Liver (tissue), 9 donors: ENCODE results near the gene XKR8. TPM values are rescaled to one million over a fixed set of nuclear protein-coding genes. Genes with fewer than 3 reads are reported as not detected.

Experiments
- DNase-seq: peaks from one replicate; pipeline ENCODE4 v3.0.0-alpha.2; 2017; ENCODE audit warnings: low spot score
- H3K27ac ChIP-seq, 2 donors: one replicate each; pipeline ENCODE4 v1.7.0; 2013; ENCODE audit warnings: inconsistent platforms in 2 of 2, low read length in 2 of 2, control low read depth in 1 of 2, low read depth in 1 of 2, mild to moderate bottlenecking in 1 of 2
- H3K27me3 ChIP-seq, 4 donors: one replicate each; pipeline versions ENCODE4 v1.6.1 to v1.7.0; 2013; ENCODE audit warnings: low read length in 3 of 4, inconsistent platforms in 1 of 4, mild to moderate bottlenecking in 1 of 4, moderate library complexity in 1 of 4; ENCODE audit not compliant: control insufficient read depth in 4 of 4, insufficient read depth in 4 of 4
- H3K36me3 ChIP-seq, 4 donors: one replicate each; pipeline versions ENCODE4 v1.6.1 to v1.7.0; 2013; ENCODE audit warnings: low read length in 3 of 4, mild to moderate bottlenecking in 3 of 4, low read depth in 1 of 4, moderate library complexity in 1 of 4; ENCODE audit not compliant: control insufficient read depth in 4 of 4, insufficient read depth in 3 of 4
- H3K4me1 ChIP-seq, 4 donors: one replicate each; pipeline versions ENCODE4 v1.6.1 to v1.7.0; 2013; ENCODE audit warnings: low read length in 3 of 4, mild to moderate bottlenecking in 3 of 4, moderate library complexity in 1 of 4; ENCODE audit not compliant: control insufficient read depth in 4 of 4, insufficient read depth in 4 of 4
- H3K4me3 ChIP-seq, 3 donors: one replicate each; pipeline versions ENCODE4 v1.6.1 to v1.7.0; 2013; ENCODE audit warnings: low read length in 3 of 3, control low read depth in 1 of 3, low read depth in 1 of 3, mild to moderate bottlenecking in 1 of 3
- H3K9ac ChIP-seq, 2 donors: one replicate each; pipeline ENCODE4 v1.7.0; 2013; ENCODE audit warnings: low read length in 2 of 2, mild to moderate bottlenecking in 2 of 2, moderate library complexity in 2 of 2, control low read depth in 1 of 2, low read depth in 1 of 2
- H3K9me3 ChIP-seq, 4 donors: one replicate each; pipeline versions ENCODE4 v1.6.1 to v1.7.0; 2013; ENCODE audit warnings: low read length in 3 of 4; ENCODE audit not compliant: control insufficient read depth in 4 of 4
- CTCF ChIP-seq: fragments of 150-350 bp; IDR thresholded peaks from 2 replicates; pipeline ENCODE4 v1.5.1; 2017; ENCODE audit warnings: improper control_type of control experiment, low read depth, low read length; ENCODE audit not compliant: missing input control
- EGR1 ChIP-seq, 2 donors: IDR thresholded peaks; 2 replicates each; pipeline ENCODE4 v1.6.1; 2016 to 2018; ENCODE audit warnings: antibody characterized with exemption in 2 of 2, low read depth in 2 of 2
- FOXA2 ChIP-seq: IDR thresholded peaks from 2 replicates; pipeline ENCODE4 v1.6.1; 2016; ENCODE audit warnings: antibody characterized with exemption
- GABPA ChIP-seq, 2 donors: IDR thresholded peaks in 1 of 2; conservative IDR thresholded peaks in 1 of 2; 2 replicates each; pipeline ENCODE4 v1.6.1; 2016; ENCODE audit warnings: antibody characterized with exemption in 2 of 2, mild to moderate bottlenecking in 1 of 2, moderate library complexity in 1 of 2
- HNF4A ChIP-seq, 2 donors: conservative IDR thresholded peaks; 2 replicates each; pipeline ENCODE4 v1.6.1; 2016; ENCODE audit warnings: antibody characterized with exemption in 2 of 2, mild to moderate bottlenecking in 2 of 2
- HNF4G ChIP-seq: IDR thresholded peaks from 2 replicates; pipeline ENCODE4 v1.6.1; 2016; ENCODE audit warnings: antibody characterized with exemption
- JUND ChIP-seq, 2 donors: IDR thresholded peaks; 2 replicates each; pipeline ENCODE4 v1.6.1; 2016; ENCODE audit warnings: antibody characterized with exemption in 2 of 2
- MAX ChIP-seq: IDR thresholded peaks from 2 replicates; pipeline ENCODE4 v1.6.1; 2016; ENCODE audit warnings: antibody characterized with exemption
- NR2F2 ChIP-seq: IDR thresholded peaks from 2 replicates; pipeline ENCODE4 v1.6.1; 2016; ENCODE audit warnings: antibody characterized with exemption
- RAD21 ChIP-seq, 2 donors: IDR thresholded peaks; 2 replicates each; pipeline ENCODE4 v1.6.1; 2016; ENCODE audit warnings: antibody characterized with exemption in 2 of 2, mild to moderate bottlenecking in 2 of 2
- REST ChIP-seq: IDR thresholded peaks from 2 replicates; pipeline ENCODE4 v1.6.1; 2016; ENCODE audit warnings: antibody characterized with exemption, mild to moderate bottlenecking
- RXRA ChIP-seq, 2 donors: IDR thresholded peaks; 2 replicates each; pipeline ENCODE4 v1.6.1; 2017 to 2018; ENCODE audit warnings: antibody characterized with exemption in 2 of 2, mild to moderate bottlenecking in 1 of 2
- SP1 ChIP-seq: IDR thresholded peaks from 2 replicates; pipeline ENCODE4 v1.6.1; 2018; ENCODE audit warnings: antibody characterized with exemption, mild to moderate bottlenecking
- TAF1 ChIP-seq: conservative IDR thresholded peaks from 2 replicates; pipeline ENCODE4 v1.6.1; 2016; ENCODE audit warnings: antibody characterized with exemption, mild to moderate bottlenecking
- YY1 ChIP-seq: IDR thresholded peaks from 2 replicates; pipeline ENCODE4 v1.6.1; 2016; ENCODE audit warnings: antibody characterized with exemption, mild to moderate bottlenecking
- ZBTB33 ChIP-seq: IDR thresholded peaks from 2 replicates; pipeline ENCODE4 v1.6.1; 2016; ENCODE audit warnings: antibody characterized with exemption
- WGBS: extraction: QIAGEN DNeasy Blood & Tissue Kit; methylation state at CpG from one replicate; pipeline ENCODE4 v1.1.7; 2013; 5-methylcytosine and 5-hydroxymethylcytosine counted together
- polyA plus RNA-seq, 2 donors: library from polyadenylated mRNA; stranded (reverse) in 1 of 2; unstranded in 1 of 2; fragments of 200-250 nt in 1 of 2; fragments of >200 nt in 1 of 2; fragmentation: Nextera tagmentation in 1 of 2; extraction: Ambion mirVana in 1 of 2; gene quantifications; one replicate each; pipeline versions ENCODE4 v1.2.1 to v1.2.3, GENCODE V29; 2013 to 2015
- total RNA-seq, 2 donors: library from RNA; depleted of rRNA; stranded (reverse); fragments of >200 nt; gene quantifications; one replicate each; pipeline ENCODE4 v1.2.3, GENCODE V29; 2014
- donor health status: healthy.
- donor health status: healthy.
- donor health status: healthy.
- donor health status: healthy.
- donor health status: healthy.

XKR8 gene
- total and polyA plus RNA-seq, 4 donors: 4.9 to 8.1 (median 6.2) TPM

- 25% methylated on average over 6 of the region's 6 CpGs for WGBS
- TF ChIP-seq RXRA (IDR thresholded peaks at IDR 0.05): no peak
- TF ChIP-seq NR2F2: no peak
- TF ChIP-seq RAD21 (IDR thresholded peaks at IDR 0.05): peak; percentile 75 to 77
- TF ChIP-seq MAX: no peak
- peak; percentile 47 for TF ChIP-seq CTCF
- TF ChIP-seq EGR1 (IDR thresholded peaks at IDR 0.05; ENCODE audit: low read depth in 2 of 2): no peak
- TF ChIP-seq REST: no peak
- no peaks in the 10 kb centered on the region for H3K27me3 ChIP-seq
- no peak overlapping the region for H3K9ac ChIP-seq
- DNase-seq: no peak
- peaks cover 0 to under 1% (median 0%) of the 10 kb centered on the region in 4 donors for H3K4me1 ChIP-seq
- H3K9me3 ChIP-seq: no peaks in the 10 kb centered on the region
- no peak overlapping the region for H3K4me3 ChIP-seq
- H3K27ac ChIP-seq: no peak overlapping the region
- no peaks in the 10 kb centered on the region for H3K36me3 ChIP-seq
These were observed 19.5 kb upstream of the XKR8 start for GRCh38 chr1:27940297-27940696.

GRCh38 chr1:27940870-27941560 lies 18.8 kb upstream of the XKR8 start:
- Histone ChIP-seq H3K27me3 (no peaks in the 10 kb centered on the region), H3K36me3 (no peaks in the 10 kb centered on the region), H3K4me3 (no peak overlapping the region), H3K9me3 (no peaks in the 10 kb centered on the region), H3K9ac (no peak overlapping the region), H3K27ac (no peak overlapping the region), H3K4me1 (no peaks in the 10 kb centered on the region)
- no peak for DNase-seq
- TF ChIP-seq FOXA2 (no peak), JUND (IDR thresholded peaks at IDR 0.05) (no peak), NR2F2 (no peak), ZBTB33 (no peak), HNF4A (conservative IDR thresholded peaks at IDR 0.05) (no peak), TAF1 (no peak), HNF4G (no peak), REST (no peak), RXRA (IDR thresholded peaks at IDR 0.05) (no peak), GABPA (IDR thresholded peaks at IDR 0.05 in 1 of 2, conservative IDR thresholded peaks at IDR 0.05 in 1 of 2) (no peak), YY1 (no peak), EGR1 (IDR thresholded peaks at IDR 0.05; ENCODE audit: low read depth in 2 of 2) (no peak), SP1 (no peak), MAX (no peak), CTCF (no peak)
- 94% methylated on average over 9 of the region's 9 CpGs for WGBS
